ENCODE data around the gene ARF6. TPM values are rescaled to one million over a fixed set of nuclear protein-coding genes. Genes with fewer than 3 reads are reported as not detected.

ARF6 gene
- total and polyA plus RNA-seq, 2 donors (not counting 1 experiment from before 2014, with no cell fraction given) = 54.7 to 67.4 TPM

GRCh38 chr14:49931523-49931922 is 38.6 kb downstream of the ARF6 start:
- H3K9me3 ChIP-seq (ENCODE audit: control insufficient read depth, insufficient read depth, low read depth, low read length) = no peaks in the 10 kb centered on the region
- H3K79me2 ChIP-seq (ENCODE audit: control insufficient read depth, insufficient read depth, low read length) = no peaks in the 10 kb centered on the region
- no peak for DNase-seq (ENCODE audit: low read depth in 2 of 2)
- H3K9ac ChIP-seq (ENCODE audit: insufficient read depth, low read length) = no peak overlapping the region
- H3K4me2 ChIP-seq (ENCODE audit: extremely low read depth, insufficient read depth, low read length) = no peak overlapping the region
- H3K4me3 ChIP-seq (replicated peaks in 1 of 4; ENCODE audit: control extremely low read depth in 1 of 4, insufficient read depth in 1 of 4, low read depth in 3 of 4, low read length in 4 of 4) = no peak overlapping the region
- no peaks in the 10 kb centered on the region for H3K36me3 ChIP-seq (ENCODE audit: control insufficient read depth, insufficient read depth, low read length)
- H3K4me1 ChIP-seq (ENCODE audit: control insufficient read depth, extremely low read depth, insufficient read depth, low read length) = no peaks in the 10 kb centered on the region
- H3K27ac ChIP-seq (ENCODE audit: insufficient read depth, low read length) = no peak overlapping the region
- H3K27me3 ChIP-seq (ENCODE audit: control insufficient read depth, insufficient read depth, low read length) = no peaks in the 10 kb centered on the region
- TF ChIP-seq EZH2 (IDR thresholded peaks at IDR 0.05; ENCODE audit: low read length, missing control alignments) = no peak
- no peak for TF ChIP-seq CTCF (conservative IDR thresholded peaks at IDR 0.05 in 1 of 2, IDR thresholded peaks at IDR 0.05 in 1 of 2; ENCODE audit: low read depth in 1 of 2, low read length in 2 of 2)
- H2AFZ ChIP-seq (ENCODE audit: low read length) = no peak overlapping the region
- H4K20me1 ChIP-seq (ENCODE audit: control insufficient read depth, extremely low read depth, insufficient read depth, low read length) = no peaks in the 10 kb centered on the region

DNA sequence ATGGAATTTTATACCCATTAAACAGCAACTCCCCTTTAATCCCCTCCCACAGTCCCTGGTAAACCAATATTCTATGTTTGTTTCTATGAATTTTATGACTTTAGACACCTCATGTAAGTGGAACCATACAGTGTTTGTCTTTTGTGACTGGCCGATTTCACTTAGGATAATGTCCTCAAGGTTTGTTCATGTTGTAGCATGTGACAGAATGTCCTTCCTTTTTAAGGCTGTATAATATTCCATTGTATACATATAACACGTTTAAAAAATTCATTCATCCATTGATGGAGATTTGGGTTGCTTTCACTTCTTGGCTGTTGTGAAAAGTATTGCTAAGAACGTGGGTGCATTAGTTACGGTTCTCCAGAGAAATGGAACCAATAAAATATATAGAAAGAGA is 40.2 kb downstream of the ARF6 start:
- TF ChIP-seq CTCF (conservative IDR thresholded peaks at IDR 0.05 in 1 of 2, IDR thresholded peaks at IDR 0.05 in 1 of 2; ENCODE audit: low read depth in 1 of 2, low read length in 2 of 2) (no peak), EZH2 (IDR thresholded peaks at IDR 0.05; ENCODE audit: low read length, missing control alignments) (no peak)
- Histone ChIP-seq H2AFZ (ENCODE audit: low read length) (no peak overlapping the region), H3K27me3 (ENCODE audit: control insufficient read depth, insufficient read depth, low read length) (no peaks in the 10 kb centered on the region), H4K20me1 (ENCODE audit: control insufficient read depth, extremely low read depth, insufficient read depth, low read length) (no peaks in the 10 kb centered on the region), H3K36me3 (ENCODE audit: control insufficient read depth, insufficient read depth, low read length) (no peaks in the 10 kb centered on the region), H3K4me1 (ENCODE audit: control insufficient read depth, extremely low read depth, insufficient read depth, low read length) (no peaks in the 10 kb centered on the region), H3K27ac (ENCODE audit: insufficient read depth, low read length) (no peak overlapping the region), H3K4me2 (ENCODE audit: extremely low read depth, insufficient read depth, low read length) (no peak overlapping the region), H3K9ac (ENCODE audit: insufficient read depth, low read length) (no peak overlapping the region), H3K79me2 (ENCODE audit: control insufficient read depth, insufficient read depth, low read length) (no peaks in the 10 kb centered on the region), H3K9me3 (ENCODE audit: control insufficient read depth, insufficient read depth, low read depth, low read length) (no peaks in the 10 kb centered on the region), H3K4me3 (replicated peaks in 1 of 4; ENCODE audit: control extremely low read depth in 1 of 4, insufficient read depth in 1 of 4, low read depth in 3 of 4, low read length in 4 of 4) (no peak overlapping the region)
- no peak for DNase-seq (ENCODE audit: low read depth in 2 of 2)

DNA sequence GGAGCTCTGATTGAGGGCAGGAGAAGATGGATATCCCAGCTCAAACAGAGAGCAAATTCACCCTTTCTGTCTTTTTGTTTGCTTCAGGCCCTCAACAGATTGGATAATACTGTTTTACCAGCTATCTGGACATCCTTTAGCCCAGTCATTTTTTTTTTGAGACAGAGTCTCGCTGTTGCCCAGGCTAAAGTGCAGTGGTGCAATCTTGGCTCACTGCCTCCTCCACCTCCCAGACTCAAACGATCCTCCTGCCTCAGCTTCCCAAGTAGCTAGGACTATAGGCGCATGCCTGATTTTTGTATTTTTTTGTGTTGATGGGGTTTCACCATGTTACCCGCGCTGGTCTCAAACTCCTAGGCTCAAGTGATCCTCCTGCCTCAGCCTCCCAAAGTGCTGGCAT is 40.8 kb downstream of the ARF6 start:
- Histone ChIP-seq H3K9me3 (ENCODE audit: control insufficient read depth, insufficient read depth, low read depth, low read length) (no peaks in the 10 kb centered on the region), H3K27ac (ENCODE audit: insufficient read depth, low read length) (no peak overlapping the region), H2AFZ (ENCODE audit: low read length) (no peak overlapping the region), H4K20me1 (ENCODE audit: control insufficient read depth, extremely low read depth, insufficient read depth, low read length) (no peaks in the 10 kb centered on the region), H3K79me2 (ENCODE audit: control insufficient read depth, insufficient read depth, low read length) (no peaks in the 10 kb centered on the region), H3K4me1 (ENCODE audit: control insufficient read depth, extremely low read depth, insufficient read depth, low read length) (no peaks in the 10 kb centered on the region), H3K4me2 (ENCODE audit: extremely low read depth, insufficient read depth, low read length) (no peak overlapping the region), H3K36me3 (ENCODE audit: control insufficient read depth, insufficient read depth, low read length) (no peaks in the 10 kb centered on the region), H3K4me3 (replicated peaks in 1 of 4; ENCODE audit: control extremely low read depth in 1 of 4, insufficient read depth in 1 of 4, low read depth in 3 of 4, low read length in 4 of 4) (no peak overlapping the region), H3K9ac (ENCODE audit: insufficient read depth, low read length) (no peak overlapping the region), H3K27me3 (ENCODE audit: control insufficient read depth, insufficient read depth, low read length) (no peaks in the 10 kb centered on the region)
- TF ChIP-seq CTCF (conservative IDR thresholded peaks at IDR 0.05 in 1 of 2, IDR thresholded peaks at IDR 0.05 in 1 of 2; ENCODE audit: low read depth in 1 of 2, low read length in 2 of 2) (no peak), EZH2 (IDR thresholded peaks at IDR 0.05; ENCODE audit: low read length, missing control alignments) (no peak)
- no peak for DNase-seq (ENCODE audit: low read depth in 2 of 2)
